H7 (cell line): ENCODE data around the gene PSMF1. TPM values are rescaled to one million over a fixed set of nuclear protein-coding genes. Genes with fewer than 3 reads are reported as not detected.

Experiments
- DNase-seq: peaks from one replicate; pipeline ENCODE4 v3.0.0; 2012
- H3K27me3 ChIP-seq: 2 replicates; pipeline ENCODE4 v1.6.0; 2011; ENCODE audit warnings: mild to moderate bottlenecking, low read length; ENCODE audit not compliant: control insufficient read depth, insufficient read depth
- H3K36me3 ChIP-seq: replicated peaks from 2 replicates; pipeline ENCODE4 v1.5.1; 2011; ENCODE audit warnings: low read length; ENCODE audit not compliant: control insufficient read depth, insufficient read depth
- H3K4me3 ChIP-seq: 2 replicates; pipeline ENCODE4 v1.5.1; 2011; ENCODE audit warnings: low read depth, mild to moderate bottlenecking, control low read depth, low read length, moderate library complexity; ENCODE audit not compliant: insufficient read depth
- total RNA-seq: library from RNA; depleted of rRNA; stranded (reverse); fragments of >200 nt; shearing (Covaris generic); gene quantifications from 2 replicates; pipeline ENCODE4 v1.2.3, GENCODE V29; 2014

The PSMF1 gene
- total RNA-seq, 1 experiment from 2014 or later = 36.8 TPM

DNA sequence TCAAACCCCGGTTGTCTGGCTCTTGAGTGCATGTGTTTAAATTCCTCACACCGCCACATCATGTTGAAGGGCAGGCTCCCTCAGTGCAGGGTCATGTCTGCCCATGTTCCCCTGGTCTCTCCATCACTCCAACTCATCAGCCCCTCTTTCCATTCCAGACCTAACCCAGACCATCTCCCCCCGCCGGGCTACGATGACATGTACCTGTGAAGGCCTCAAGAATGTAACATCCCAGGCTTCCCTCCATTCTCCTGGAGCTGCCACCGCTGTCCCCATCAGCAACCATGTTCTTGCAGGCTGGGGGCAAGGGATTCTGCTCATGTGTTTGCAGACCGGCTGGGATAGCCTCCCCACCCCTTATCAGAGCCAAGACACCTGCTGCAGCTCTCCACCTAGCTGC, 46.5 kb downstream of the PSMF1 start:
- no peaks in the 10 kb centered on the region for H3K27me3 ChIP-seq
- H3K4me3 ChIP-seq = no peak overlapping the region
- DNase-seq = no peak
- peaks cover 41% of the 10 kb centered on the region for H3K36me3 ChIP-seq

DNA sequence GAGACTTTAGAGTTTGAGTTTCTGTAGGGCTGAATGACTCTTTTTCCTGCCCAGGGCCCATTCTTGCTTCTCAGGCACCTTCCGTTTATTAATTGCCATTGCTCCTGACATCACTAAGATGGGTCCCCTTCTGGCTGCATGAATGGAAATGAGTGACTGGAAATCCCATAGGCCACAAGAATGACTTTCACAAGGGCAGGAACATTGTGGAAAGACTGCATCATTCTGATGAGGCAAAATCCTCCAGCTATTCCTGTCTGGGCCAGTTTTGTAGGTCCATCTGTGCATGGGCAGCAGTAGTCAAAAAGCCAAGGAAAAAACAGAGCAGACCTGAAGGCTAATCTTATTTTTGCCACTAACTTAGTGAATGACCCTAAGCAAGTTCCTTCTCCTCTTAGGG, 47.1 kb downstream of the PSMF1 start:
- Histone ChIP-seq H3K36me3 (peaks cover 41% of the 10 kb centered on the region), H3K27me3 (no peaks in the 10 kb centered on the region), H3K4me3 (no peak overlapping the region)
- no peak for DNase-seq

DNA sequence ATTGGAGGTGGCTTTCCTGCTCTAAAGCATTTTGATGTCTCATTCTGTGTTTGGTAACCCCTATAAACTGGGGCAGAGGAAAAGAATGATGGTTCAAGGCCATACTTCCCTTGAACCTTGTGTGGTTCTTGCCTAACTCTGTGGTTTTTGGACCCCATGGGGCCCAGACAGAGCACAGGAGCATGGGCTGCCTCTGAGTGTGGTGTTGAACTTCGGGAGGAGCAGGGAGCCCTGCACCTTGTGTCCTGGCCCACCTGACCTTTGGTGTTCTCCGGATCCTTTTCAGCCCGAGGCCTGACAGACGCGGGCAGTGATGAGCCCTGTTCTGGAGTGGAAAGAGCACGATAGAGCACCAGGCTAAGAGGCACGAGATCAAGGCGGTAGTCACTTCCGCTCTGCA, 47.5 kb downstream of the PSMF1 start:
- DNase-seq = no peak
- Histone ChIP-seq H3K4me3 (no peak overlapping the region), H3K27me3 (no peaks in the 10 kb centered on the region), H3K36me3 (peaks cover 41% of the 10 kb centered on the region)

DNA sequence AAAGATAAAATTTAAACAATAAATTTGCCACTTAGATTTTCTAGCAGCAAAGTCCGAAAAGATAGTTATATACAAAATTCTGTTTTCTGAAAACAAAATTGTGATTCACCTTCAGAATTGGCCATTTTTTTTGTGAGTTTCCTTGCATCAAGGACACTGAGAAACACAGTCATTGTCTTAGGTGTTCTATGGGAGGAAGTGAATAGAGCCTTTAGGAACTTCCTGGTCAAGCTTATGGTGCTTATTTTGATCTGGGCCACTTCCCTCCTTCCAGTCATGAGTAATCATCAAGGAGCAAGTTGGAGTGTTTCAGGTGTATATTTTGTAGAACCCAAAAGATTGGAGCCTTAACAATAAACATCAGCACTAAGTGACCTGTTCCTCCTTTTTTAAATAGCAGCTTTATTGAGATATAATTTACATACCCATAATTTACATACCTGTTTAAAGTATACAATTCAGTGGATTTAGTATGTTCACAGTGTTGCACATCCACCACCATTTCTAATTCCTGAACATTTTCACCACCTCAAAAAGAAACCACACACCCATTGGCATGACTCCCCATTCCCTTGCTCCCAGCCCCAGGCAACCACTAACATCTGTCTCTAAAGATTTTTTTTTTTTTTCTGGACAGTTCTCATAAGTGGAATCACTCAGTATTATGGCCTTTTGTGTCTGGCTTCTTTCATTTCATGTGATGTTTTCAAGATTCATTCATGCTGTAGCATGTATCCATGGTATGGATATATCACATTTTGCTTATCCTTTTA, 48.7 kb downstream of the PSMF1 start:
- peaks cover 35% of the 10 kb centered on the region for H3K36me3 ChIP-seq
- DNase-seq = no peak

DNA sequence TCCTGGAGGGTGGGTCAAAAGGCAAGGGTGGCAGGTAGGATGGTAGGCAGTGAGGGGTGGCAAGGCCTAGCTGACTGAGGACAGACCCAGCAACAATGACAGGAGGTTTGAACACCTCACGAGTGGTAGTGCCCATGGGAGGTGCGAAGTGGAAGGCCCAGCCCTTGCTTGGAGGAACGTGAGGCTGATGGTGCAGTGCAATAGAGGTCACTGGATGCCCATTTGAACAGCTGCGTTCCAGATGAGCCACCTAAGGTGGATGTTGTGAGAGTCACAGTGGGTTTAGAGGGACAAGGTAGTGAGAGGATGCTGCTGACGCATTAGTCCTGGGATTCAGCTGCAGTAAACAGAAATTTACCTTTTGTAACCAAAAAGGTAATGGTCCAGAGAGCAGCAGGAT, 50.8 kb downstream of the PSMF1 start:
- H3K36me3 ChIP-seq = peaks cover 26% of the 10 kb centered on the region
- H3K27me3 ChIP-seq = no peaks in the 10 kb centered on the region
- DNase-seq = no peak
- H3K4me3 ChIP-seq = no peak overlapping the region

More for the DNA sequence above, 48.7 kb downstream of the PSMF1 start:
- Histone ChIP-seq H3K27me3 (no peaks in the 10 kb centered on the region), H3K4me3 (no peak overlapping the region)

DNA sequence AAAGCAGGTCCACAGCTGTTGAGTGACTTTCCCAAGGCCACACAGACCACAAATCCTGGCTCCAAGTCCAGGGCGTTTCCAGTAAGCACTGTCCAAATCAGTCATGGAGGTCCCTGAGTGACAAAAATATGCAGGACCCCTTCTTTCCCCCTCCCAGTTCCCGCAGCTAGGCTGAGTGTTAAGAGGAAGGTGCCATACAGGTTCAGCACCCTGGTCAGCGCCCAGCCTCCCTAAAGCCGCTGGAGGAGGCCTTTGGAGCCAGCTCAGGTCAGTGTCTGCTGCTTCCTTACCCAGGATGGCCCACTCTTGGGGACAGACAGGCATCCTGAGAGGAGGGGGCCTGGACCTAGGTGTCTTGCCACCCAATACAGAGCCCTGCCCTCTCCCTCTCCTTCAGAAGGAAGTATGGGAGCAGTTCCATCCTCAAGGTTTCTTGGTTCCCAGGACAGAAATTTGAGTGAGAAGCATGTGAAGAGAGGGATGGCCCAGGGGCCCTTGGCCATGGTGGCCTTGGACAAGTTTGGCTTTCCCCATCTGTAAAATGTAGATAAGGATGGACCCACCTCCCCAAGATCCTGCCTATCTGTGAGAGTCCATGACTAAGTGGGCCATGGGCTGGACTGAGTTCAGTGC, 53.2 kb downstream of the PSMF1 start:
- H3K4me3 ChIP-seq = no peak overlapping the region
- peak; percentile 79 for DNase-seq
- H3K36me3 ChIP-seq = peaks cover 8% of the 10 kb centered on the region
- H3K27me3 ChIP-seq = no peaks in the 10 kb centered on the region

DNA sequence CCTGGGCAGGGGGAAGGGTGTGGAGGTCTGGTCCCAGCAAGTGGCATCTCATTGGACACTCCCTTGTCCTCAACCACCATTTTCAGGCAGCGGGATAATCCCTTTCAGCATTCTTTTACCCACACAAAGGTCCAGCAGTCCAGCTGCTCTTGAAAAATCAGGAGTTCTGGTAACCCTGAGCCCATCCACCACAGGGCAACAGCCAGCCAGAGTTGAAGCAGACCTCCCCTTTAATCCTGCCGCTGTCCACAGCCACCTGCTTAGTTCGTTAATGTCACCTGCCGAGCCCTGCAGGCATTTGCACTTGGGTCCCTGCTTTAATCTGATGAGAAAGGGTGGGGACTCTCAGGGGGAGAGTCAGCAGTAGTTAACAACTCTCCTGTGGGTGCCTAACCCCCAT, 55.3 kb downstream of the PSMF1 start:
- no peak for DNase-seq
- H3K36me3 ChIP-seq = peaks cover 5% of the 10 kb centered on the region
- no peak overlapping the region for H3K4me3 ChIP-seq
- no peaks in the 10 kb centered on the region for H3K27me3 ChIP-seq

DNA sequence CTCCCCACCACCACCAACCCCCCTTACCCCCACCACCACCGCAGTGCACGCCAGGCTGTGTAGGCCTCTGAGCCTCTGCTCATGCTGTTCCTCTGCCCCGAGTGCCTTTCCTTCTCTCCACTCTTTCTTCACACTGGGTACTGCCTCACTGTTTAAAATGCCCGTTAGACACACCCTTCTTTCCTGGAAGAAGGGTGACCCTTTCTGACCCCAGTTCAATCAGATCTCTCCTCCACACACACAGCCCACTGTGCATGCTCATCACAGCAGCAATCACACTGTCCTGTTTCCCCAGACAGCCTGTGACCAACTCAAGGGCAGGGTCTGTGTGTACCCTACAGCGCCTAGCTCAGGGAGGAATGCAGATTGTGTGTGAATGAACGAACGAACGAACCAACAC, 56.4 kb downstream of the PSMF1 start:
- Histone ChIP-seq H3K4me3 (no peak overlapping the region), H3K36me3 (peaks cover 1% of the 10 kb centered on the region; the same call in 1 of the 2 replicates), H3K27me3 (no peaks in the 10 kb centered on the region)
- no peak for DNase-seq

DNA sequence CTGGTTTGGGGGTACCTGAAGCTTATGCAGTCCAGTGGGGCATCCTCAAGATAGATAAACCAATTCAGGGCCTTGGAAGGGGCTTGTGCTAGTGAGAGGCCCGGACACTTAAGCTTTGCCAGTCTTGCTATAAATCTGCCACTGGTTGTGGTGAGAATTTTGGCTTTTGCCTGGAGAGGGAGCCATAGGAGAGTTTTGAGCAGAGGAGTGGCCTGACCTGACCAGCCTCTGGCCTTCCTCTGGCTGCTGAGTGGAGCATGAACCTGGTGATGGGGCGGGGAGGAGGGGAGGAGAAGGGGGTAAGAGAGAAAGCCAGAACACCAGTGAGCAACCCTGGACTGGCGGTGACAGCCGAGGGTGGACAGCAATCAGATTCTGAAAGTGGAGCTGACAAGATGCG, 59.3 kb downstream of the PSMF1 start:
- DNase-seq = peak; percentile 81
- Histone ChIP-seq H3K36me3 (no peaks in the 10 kb centered on the region), H3K4me3 (no peak overlapping the region), H3K27me3 (peaks cover 4% of the 10 kb centered on the region)

DNA sequence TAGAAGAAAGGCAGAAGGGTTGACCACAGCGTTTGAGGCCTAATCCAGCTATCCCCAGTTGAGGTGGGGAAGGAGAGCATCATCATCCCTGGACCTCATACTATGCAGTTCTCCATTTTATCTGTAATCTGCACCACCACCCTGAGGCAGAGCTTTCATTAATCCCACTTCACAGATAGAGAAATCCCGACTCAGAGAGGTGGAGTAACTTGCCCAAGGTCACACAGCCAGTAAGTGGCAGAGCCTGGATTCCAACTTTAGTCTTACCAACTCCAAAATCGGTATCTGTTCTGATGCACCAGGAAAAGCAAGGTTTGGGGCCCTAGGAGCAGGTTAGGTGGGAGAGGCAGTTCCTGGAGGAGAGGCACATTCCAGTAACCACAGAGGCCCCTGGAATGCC, 59.7 kb downstream of the PSMF1 start:
- Histone ChIP-seq H3K36me3 (no peaks in the 10 kb centered on the region), H3K4me3 (no peak overlapping the region), H3K27me3 (peaks cover 7% of the 10 kb centered on the region)
- DNase-seq = no peak

DNA sequence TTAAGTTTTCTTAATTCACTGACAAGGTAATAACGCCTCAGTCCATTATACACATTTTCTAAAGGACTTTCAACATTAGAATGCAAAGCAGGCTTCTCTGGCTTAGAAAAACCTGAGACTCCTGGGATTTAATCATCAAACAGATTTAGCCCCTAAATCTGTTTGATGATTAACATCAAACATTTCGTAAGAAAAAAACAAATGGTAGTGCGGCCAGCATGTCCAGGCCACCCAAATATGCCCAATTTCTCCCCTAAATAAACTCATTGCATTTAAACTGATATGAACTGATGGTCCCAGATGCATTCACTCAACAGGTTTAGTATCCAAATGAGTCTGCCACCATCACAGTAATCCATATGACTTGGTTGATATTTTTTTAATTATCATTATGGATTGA, 60.2 kb downstream of the PSMF1 start:
- DNase-seq = no peak
- peaks cover 12% of the 10 kb centered on the region for H3K27me3 ChIP-seq
- H3K36me3 ChIP-seq = no peaks in the 10 kb centered on the region
- H3K4me3 ChIP-seq = no peak overlapping the region

DNA sequence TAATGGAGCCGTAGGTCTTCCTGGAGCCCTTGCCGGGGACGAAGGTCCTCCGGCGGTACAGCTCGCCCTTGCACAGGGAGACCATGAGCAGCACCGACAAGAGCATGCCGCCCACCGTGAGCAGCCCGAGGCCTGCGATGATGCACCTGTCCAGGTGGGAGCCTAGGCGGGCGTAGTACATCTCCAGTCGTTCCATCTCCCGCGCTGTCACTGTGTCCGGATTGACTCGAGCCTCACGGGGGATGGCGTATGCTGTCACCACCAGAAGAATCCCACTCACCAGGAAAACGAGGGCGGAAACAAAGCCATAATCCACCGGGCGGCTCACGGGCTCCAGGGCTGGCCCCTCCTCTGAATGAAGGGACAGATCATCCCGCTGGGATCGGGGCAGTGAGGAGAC, 62.5 kb downstream of the PSMF1 start:
- Histone ChIP-seq H3K36me3 (no peaks in the 10 kb centered on the region), H3K4me3 (no peak overlapping the region), H3K27me3 (peaks cover 27% of the 10 kb centered on the region)
- no peak for DNase-seq

DNA sequence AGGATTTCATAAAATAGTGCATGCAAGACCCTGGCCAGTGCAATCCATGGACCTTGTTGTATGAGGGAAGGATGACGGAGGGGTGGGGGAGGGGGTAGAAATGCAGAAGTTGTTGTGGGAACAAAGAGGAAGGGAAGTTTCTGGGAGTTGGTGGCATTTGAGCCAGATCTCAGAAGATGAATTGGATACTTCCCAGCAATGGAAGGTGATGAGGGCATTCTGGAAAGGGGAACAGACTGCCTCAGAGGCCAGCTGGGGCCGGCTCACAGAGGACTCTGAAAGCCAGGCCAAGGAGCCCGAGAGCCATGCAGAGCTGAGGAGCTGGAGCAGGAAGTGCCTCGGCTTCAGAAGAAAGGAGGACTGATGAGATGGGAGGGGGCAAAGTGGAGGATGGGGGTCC, 63.7 kb downstream of the PSMF1 start:
- H3K4me3 ChIP-seq = no peak overlapping the region
- H3K36me3 ChIP-seq = no peaks in the 10 kb centered on the region
- peaks cover 31% of the 10 kb centered on the region for H3K27me3 ChIP-seq
- DNase-seq = no peak

DNA sequence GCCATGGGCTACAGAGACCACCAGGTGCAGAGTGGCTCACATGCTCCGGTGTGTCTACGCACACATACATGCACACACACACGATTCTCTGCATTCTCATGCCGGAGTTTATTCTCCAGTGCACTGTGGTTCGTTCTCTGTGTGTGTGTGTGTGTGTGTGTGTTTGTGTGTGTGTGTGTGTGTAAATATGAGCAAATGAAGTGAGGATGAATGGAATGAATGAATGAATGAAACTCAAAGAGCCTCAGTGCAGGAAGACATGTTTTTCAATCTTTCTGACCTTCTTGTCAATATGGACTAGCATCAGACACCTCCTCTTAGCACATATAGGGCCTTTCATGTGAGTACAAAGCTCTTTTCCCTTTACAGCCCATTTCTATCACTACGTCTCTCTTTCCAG, 64.8 kb downstream of the PSMF1 start:
- H3K4me3 ChIP-seq = no peak overlapping the region
- peaks cover 31% of the 10 kb centered on the region for H3K27me3 ChIP-seq
- no peaks in the 10 kb centered on the region for H3K36me3 ChIP-seq
- no peak for DNase-seq

DNA sequence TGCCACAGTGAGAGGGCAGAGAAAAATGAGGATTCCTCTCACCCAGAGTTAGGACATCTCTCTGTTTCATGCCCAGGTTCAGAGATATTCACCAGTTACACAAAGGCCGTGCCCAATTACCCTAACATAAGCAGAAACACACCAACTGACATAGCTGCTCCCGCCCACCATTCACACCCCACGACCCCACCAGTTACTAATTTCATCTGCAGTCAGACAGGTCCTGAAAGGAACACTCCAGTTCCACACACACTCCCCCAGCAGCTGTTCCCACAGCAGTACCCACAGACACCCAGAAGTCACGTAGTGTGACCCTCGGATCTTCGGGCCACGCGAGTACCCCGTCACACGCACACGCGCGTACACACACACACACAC, 65.8 kb downstream of the PSMF1 start:
- H3K4me3 ChIP-seq = peak overlapping the region; percentile 57; the same call in 1 of the 2 replicates
- H3K27me3 ChIP-seq = peaks cover 33% of the 10 kb centered on the region
- no peaks in the 10 kb centered on the region for H3K36me3 ChIP-seq
- DNase-seq = no peak
